Effector memory CD8-positive, alpha-beta T cell (primary cell): Measurements from ENCODE around the gene SRCIN1.

Experiments
- ATAC-seq: fragments of 150-1000 bp; cut with Tn5 transposase; replicated peaks from 2 replicates; pipeline ENCODE4 v1.10.0; 2021; ENCODE audit warnings: mild to moderate bottlenecking, moderate library complexity
- DNase-seq, 3 experiments: peaks; one replicate each; pipeline ENCODE4 v3.0.0; 2021
- H3K27ac Mint-ChIP-seq, 2 donors: one replicate each; pipeline ENCODE4 v1.8.0; 2022; ENCODE audit warnings: mild to moderate bottlenecking in 2 of 2, mixed read lengths in 2 of 2, moderate library complexity in 2 of 2
- H3K27me3 Mint-ChIP-seq, 2 donors: one replicate each; pipeline ENCODE4 v1.8.0; 2022; ENCODE audit warnings: mixed read lengths in 2 of 2
- H3K36me3 Mint-ChIP-seq: one replicate; pipeline ENCODE4 v1.8.0; 2022; ENCODE audit warnings: mild to moderate bottlenecking, moderate library complexity, mixed read lengths; ENCODE audit not compliant: insufficient read depth
- H3K4me1 Mint-ChIP-seq, 2 donors: one replicate each; pipeline ENCODE4 v1.8.0; 2022; ENCODE audit warnings: low read depth in 2 of 2, mixed read lengths in 2 of 2
- H3K4me3 Mint-ChIP-seq, 2 donors: one replicate each; pipeline ENCODE4 v1.8.0; 2022; ENCODE audit warnings: mild to moderate bottlenecking in 2 of 2, mixed read lengths in 2 of 2, moderate library complexity in 2 of 2
- H3K9me3 Mint-ChIP-seq, 2 donors: one replicate each; pipeline ENCODE4 v1.8.0; 2022; ENCODE audit warnings: mixed read lengths in 2 of 2

SRCIN1 gene

GRCh38 chr17:38599398-38599856, 6.3 kb downstream of the SRCIN1 start:
- H3K4me1 Mint-ChIP-seq = peaks cover 4 to 5% of the 10 kb centered on the region in 2 donors
- H3K9me3 Mint-ChIP-seq = no peaks in the 10 kb centered on the region
- no peak overlapping the region for H3K4me3 Mint-ChIP-seq
- H3K27me3 Mint-ChIP-seq = peaks cover 63 to 99% of the 10 kb centered on the region in 2 donors
- ATAC-seq (no peak), DNase-seq (no peak)
- H3K27ac Mint-ChIP-seq = no peak overlapping the region
- no peaks in the 10 kb centered on the region for H3K36me3 Mint-ChIP-seq

- no peak for DNase-seq
- Mint-ChIP-seq H3K27ac (no peak overlapping the region), H3K36me3 (no peaks in the 10 kb centered on the region), H3K27me3 (peaks cover 63 to 100% of the 10 kb centered on the region in 2 donors), H3K9me3 (no peaks in the 10 kb centered on the region), H3K4me3 (no peak overlapping the region), H3K4me1 (peaks cover 4 to 5% of the 10 kb centered on the region in 2 donors)
- ATAC-seq = no peak
Observed at GRCh38 chr17:38598995-38599394, 6.8 kb downstream of the SRCIN1 start.

DNA sequence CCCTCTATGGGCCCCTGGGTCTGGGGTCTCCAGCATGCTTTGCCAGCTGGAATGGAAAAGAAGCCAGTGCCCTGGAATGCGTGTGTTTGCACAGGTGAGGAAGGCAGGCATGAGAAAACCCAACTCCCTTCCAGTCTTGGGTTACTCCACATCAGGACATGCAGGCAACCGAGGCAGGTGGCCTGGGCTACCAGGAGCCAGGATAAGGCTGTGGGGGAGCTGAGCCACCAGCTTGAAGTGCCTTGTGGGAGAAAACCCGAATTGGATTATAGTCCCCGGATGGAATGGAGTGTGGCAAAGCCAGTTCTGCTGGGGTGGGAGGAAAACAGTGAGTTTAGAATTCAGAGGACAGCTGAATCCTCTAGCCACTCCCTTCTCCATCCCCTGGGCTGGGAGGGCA, 7.2 kb downstream of the SRCIN1 start:
- Mint-ChIP-seq H3K4me1 (peaks cover 0 to 5% of the 10 kb centered on the region in 2 donors), H3K4me3 (no peak overlapping the region), H3K27me3 (peaks cover 63 to 100% of the 10 kb centered on the region in 2 donors), H3K36me3 (no peaks in the 10 kb centered on the region), H3K27ac (no peak overlapping the region), H3K9me3 (no peaks in the 10 kb centered on the region)
- no peak for DNase-seq
- no peak for ATAC-seq

DNA sequence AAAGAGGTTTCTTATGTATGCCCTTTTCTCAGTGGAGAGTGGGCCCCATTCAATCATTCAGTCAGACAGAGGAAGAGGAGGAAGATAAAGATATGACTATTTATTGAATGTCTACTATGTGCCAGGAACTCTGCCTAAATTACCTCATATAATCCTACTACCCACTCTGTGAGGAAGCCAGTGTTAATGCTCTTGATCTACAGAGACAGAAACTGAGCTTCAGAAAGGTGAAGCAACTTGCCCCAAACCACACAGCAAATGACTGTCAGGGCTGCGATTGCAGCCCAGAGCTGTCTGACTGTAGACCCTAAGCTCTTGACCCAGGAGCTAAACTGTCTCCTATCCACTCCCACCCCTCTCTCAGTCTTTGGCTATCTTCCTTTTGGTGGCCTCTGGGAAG, 8.4 kb downstream of the SRCIN1 start:
- Mint-ChIP-seq H3K36me3 (no peaks in the 10 kb centered on the region), H3K27ac (no peak overlapping the region), H3K4me1 (peaks cover 10 to 15% of the 10 kb centered on the region in 2 donors), H3K9me3 (no peaks in the 10 kb centered on the region), H3K27me3 (peaks cover 75 to 100% of the 10 kb centered on the region in 2 donors), H3K4me3 (no peak overlapping the region)
- no peak for DNase-seq
- no peak for ATAC-seq

GRCh38 chr17:38596651-38597050, 9.1 kb downstream of the SRCIN1 start:
- Mint-ChIP-seq H3K4me3 (no peak overlapping the region), H3K36me3 (no peaks in the 10 kb centered on the region), H3K27ac (no peak overlapping the region), H3K4me1 (peaks cover 17 to 18% of the 10 kb centered on the region in 2 donors), H3K9me3 (no peaks in the 10 kb centered on the region), H3K27me3 (peaks cover 82 to 100% of the 10 kb centered on the region in 2 donors)
- ATAC-seq (no peak), DNase-seq (no peak)

DNA sequence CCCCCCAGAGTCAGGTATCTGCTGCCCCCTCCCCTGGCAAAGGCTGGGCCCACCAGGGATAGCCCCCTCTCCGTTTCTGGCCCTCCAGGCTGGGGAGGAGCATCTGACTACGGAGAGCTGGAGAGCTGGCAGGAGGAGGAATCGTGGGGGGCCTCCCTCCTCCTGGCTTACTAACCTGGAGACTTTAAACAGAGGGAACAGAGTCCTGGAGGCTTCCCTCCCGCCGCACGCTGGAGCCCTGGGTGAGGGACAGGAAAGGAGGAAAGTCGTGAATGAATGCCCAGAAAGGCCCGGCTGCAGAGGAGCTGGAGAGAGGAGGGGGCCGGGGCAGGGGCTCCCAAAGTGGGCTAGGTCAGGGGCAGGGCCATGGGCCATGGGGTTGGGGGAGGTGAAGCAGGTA, 9.9 kb downstream of the SRCIN1 start:
- Mint-ChIP-seq H3K27me3 (peaks cover 82 to 100% of the 10 kb centered on the region in 2 donors), H3K9me3 (no peaks in the 10 kb centered on the region), H3K4me3 (no peak overlapping the region), H3K36me3 (no peaks in the 10 kb centered on the region), H3K27ac (no peak overlapping the region), H3K4me1 (peaks cover 24 to 25% of the 10 kb centered on the region in 2 donors)
- ATAC-seq (no peak), DNase-seq (no peak)

DNA sequence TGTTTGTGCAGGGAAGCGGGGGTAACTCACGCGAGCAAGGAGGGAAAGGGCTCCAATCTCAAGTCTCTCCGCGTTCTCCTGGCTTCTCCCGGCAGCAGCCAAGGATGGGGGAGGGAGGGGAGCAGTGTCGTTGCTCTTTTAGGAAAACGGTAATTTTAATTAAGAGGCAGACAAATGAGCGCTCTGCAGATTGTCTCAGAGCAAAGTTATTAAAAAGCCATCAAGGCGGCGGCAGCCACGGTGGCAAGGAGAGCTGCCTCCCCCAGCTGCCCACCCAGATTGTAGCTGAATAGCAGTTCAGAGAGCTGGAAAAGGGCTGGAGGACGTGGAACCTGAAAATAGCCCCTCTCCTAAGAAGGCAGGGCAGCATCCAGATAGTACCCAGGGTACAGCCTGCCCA, 11.6 kb downstream of the SRCIN1 start:
- DNase-seq (no peak), ATAC-seq (no peak)
- no peak overlapping the region for H3K27ac Mint-ChIP-seq
- no peaks in the 10 kb centered on the region for H3K36me3 Mint-ChIP-seq
- no peaks in the 10 kb centered on the region for H3K9me3 Mint-ChIP-seq
- H3K27me3 Mint-ChIP-seq = peaks cover 72 to 100% of the 10 kb centered on the region in 2 donors
- H3K4me1 Mint-ChIP-seq = peaks cover 27 to 31% of the 10 kb centered on the region in 2 donors
- H3K4me3 Mint-ChIP-seq = no peak overlapping the region

- Mint-ChIP-seq H3K36me3 (no peaks in the 10 kb centered on the region), H3K4me3 (peak overlapping the region; percentile 74 to 80), H3K27ac (no peak overlapping the region), H3K4me1 (peaks cover 31% of the 10 kb centered on the region in 2 donors), H3K9me3 (no peaks in the 10 kb centered on the region), H3K27me3 (peaks cover 74 to 100% of the 10 kb centered on the region in 2 donors)
- ATAC-seq = no peak
- no peak for DNase-seq
Observed at GRCh38 chr17:38592487-38592886, 13.3 kb downstream of the SRCIN1 start.

GRCh38 chr17:38591759-38592241, 14.0 kb downstream of the SRCIN1 start:
- H3K27ac Mint-ChIP-seq = peak overlapping the region in 1 of 2 donors; percentile 58
- H3K4me3 Mint-ChIP-seq = peak overlapping the region; percentile 74 to 80

GRCh38 chr17:38590988-38591758, 14.6 kb downstream of the SRCIN1 start:
- ATAC-seq (peak; percentile 31), DNase-seq (no peak)
- Mint-ChIP-seq H3K4me1 (peaks cover 31 to 33% of the 10 kb centered on the region in 2 donors), H3K27ac (peak overlapping the region in 1 of 2 donors; percentile 58), H3K36me3 (no peaks in the 10 kb centered on the region), H3K9me3 (no peaks in the 10 kb centered on the region), H3K4me3 (peak overlapping the region; percentile 74 to 80), H3K27me3 (peaks cover 76 to 100% of the 10 kb centered on the region in 2 donors)

More at GRCh38 chr17:38591759-38592241, 14.0 kb downstream of the SRCIN1 start:
- Mint-ChIP-seq H3K9me3 (no peaks in the 10 kb centered on the region), H3K4me1 (peaks cover 31 to 33% of the 10 kb centered on the region in 2 donors), H3K27me3 (peaks cover 74 to 100% of the 10 kb centered on the region in 2 donors), H3K36me3 (no peaks in the 10 kb centered on the region)
- ATAC-seq (peak; percentile 80), DNase-seq (no peak)

DNA sequence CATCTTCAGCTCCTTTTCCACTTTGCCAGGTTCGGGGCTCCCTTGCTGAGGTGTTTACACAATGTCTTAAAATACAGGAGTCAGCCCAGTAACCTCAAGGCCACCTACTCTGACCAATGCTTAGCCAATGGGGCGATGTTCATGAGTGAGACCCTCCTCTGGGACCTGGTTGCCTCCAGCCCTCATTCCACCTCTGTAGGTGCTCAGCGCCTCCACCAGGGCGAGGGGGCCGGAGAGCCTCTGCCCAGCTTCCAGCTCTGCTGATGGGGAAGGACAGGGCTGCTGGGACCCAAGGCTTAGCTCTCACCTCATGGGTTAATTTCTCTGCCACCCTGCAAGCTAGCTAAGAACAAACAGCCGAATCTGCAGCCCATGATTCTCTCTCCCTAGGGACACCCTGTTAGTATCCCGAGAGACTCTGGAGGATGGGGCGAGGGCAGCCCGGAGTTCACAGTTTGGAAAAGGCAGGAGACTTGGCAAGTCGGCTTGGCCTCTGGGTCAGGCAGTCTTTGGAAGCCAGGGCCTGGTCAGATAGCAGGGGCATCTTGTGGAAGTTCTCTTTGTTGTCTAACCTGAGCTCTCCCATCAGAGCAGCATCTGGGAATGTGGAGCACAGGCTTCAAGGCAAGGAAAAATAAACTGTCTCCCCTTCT, 16.2 kb downstream of the SRCIN1 start:
- no peak for DNase-seq
- no peak overlapping the region for H3K27ac Mint-ChIP-seq
- peaks cover 83 to 100% of the 10 kb centered on the region in 2 donors for H3K27me3 Mint-ChIP-seq
- H3K4me1 Mint-ChIP-seq = peaks cover 32 to 37% of the 10 kb centered on the region in 2 donors
- H3K36me3 Mint-ChIP-seq = no peaks in the 10 kb centered on the region
- no peak overlapping the region for H3K4me3 Mint-ChIP-seq
- ATAC-seq = no peak
- H3K9me3 Mint-ChIP-seq = no peaks in the 10 kb centered on the region

DNA sequence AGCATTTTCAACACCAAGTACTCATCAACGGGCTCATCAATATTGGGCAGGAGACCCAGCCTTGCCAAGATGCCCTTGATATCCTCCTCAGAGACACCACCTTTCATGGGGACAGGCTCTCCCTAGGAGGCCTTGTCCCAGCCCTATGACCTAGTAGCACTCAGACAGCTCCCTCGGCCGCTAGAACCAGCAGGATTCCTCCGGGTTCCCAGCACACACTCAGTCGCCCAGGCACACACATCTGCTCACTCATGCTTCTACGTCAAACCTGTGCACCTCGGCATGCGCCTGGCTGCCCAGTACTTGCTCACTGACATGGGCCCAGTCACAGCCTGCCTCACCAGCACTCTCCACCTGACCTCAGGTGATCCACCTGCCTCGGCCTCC, 17.0 kb downstream of the SRCIN1 start:
- Mint-ChIP-seq H3K4me3 (no peak overlapping the region), H3K36me3 (peaks cover 4% of the 10 kb centered on the region), H3K9me3 (no peaks in the 10 kb centered on the region), H3K27me3 (peaks cover 83 to 100% of the 10 kb centered on the region in 2 donors), H3K4me1 (peaks cover 38 to 45% of the 10 kb centered on the region in 2 donors), H3K27ac (no peak overlapping the region)
- no peak for DNase-seq
- ATAC-seq = no peak

- Mint-ChIP-seq H3K4me3 (no peak overlapping the region), H3K27ac (no peak overlapping the region)
Observed at GRCh38 chr17:38587947-38588787, 17.6 kb downstream of the SRCIN1 start.

More at GRCh38 chr17:38587947-38588787, 17.6 kb downstream of the SRCIN1 start:
- H3K4me1 Mint-ChIP-seq = peaks cover 36 to 43% of the 10 kb centered on the region in 2 donors
- DNase-seq (no peak), ATAC-seq (no peak)
- H3K9me3 Mint-ChIP-seq = no peaks in the 10 kb centered on the region
- peaks cover 77 to 97% of the 10 kb centered on the region in 2 donors for H3K27me3 Mint-ChIP-seq
- H3K36me3 Mint-ChIP-seq = peaks cover 4% of the 10 kb centered on the region
